ENCODE data around the gene HSD11B2. TPM values are rescaled to one million over a fixed set of nuclear protein-coding genes. Genes with fewer than 3 reads are reported as not detected.

The HSD11B2 gene
- total and polyA plus RNA-seq, 4 donors: 0.51 to 6.7 (median 2.2) TPM

DNA sequence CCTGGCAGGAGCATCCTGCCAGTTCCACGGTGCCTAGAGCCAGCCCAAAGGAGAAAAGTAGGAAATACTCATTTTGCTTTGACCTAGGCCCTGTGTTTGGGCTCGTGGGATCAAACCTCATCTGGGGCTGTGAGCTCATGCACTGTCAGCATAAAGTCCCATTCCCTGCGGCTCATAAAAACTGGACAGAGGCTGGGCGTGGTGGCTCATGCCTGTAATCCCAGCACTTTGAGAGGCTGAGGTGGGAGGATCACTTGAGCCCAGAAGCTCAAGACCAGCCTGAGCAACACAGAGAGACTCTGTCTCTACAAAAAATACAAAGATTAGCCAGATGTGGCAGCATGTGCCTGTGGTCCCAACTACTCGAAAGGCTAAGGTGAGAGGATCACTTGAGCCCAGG is 32.1 kb downstream of the HSD11B2 start:
- no peak overlapping the region for H3K4me3 ChIP-seq (ENCODE audit: low read depth in 1 of 3, low read length in 3 of 3)
- H3K4me1 ChIP-seq (ENCODE audit: control insufficient read depth in 4 of 4, insufficient read depth in 4 of 4, low read length in 3 of 4): peaks cover 22 to 55% (median 37%) of the 10 kb centered on the region in 4 donors
- no peaks in the 10 kb centered on the region for H3K9me3 ChIP-seq (ENCODE audit: control insufficient read depth in 4 of 4, low read length in 3 of 4)
- WGBS: 77% methylated on average over 5 of the region's 5 CpGs
- no peak for TF ChIP-seq RXRA (IDR thresholded peaks at IDR 0.05)
- TF ChIP-seq, protein P1, sequence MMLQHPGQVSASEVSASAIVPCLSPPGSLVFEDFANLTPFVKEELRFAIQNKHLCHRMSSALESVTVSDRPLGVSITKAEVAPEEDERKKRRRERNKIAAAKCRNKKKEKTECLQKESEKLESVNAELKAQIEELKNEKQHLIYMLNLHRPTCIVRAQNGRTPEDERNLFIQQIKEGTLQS (IDR thresholded peaks at IDR 0.05): no peak
- H3K36me3 ChIP-seq (ENCODE audit: control insufficient read depth in 4 of 4, insufficient read depth in 3 of 4, low read depth in 1 of 4, low read length in 3 of 4): peaks cover 0 to 2% (median 0%) of the 10 kb centered on the region in 4 donors
- no peak overlapping the region for H3K27ac ChIP-seq (ENCODE audit: low read depth in 1 of 2, low read length in 2 of 2)
- no peak overlapping the region for H3K9ac ChIP-seq (ENCODE audit: low read depth in 1 of 2, low read length in 2 of 2)
- H3K27me3 ChIP-seq (ENCODE audit: control insufficient read depth in 4 of 4, insufficient read depth in 4 of 4, low read length in 3 of 4): no peaks in the 10 kb centered on the region
- DNase-seq (ENCODE audit: low spot score): no peak

DNA sequence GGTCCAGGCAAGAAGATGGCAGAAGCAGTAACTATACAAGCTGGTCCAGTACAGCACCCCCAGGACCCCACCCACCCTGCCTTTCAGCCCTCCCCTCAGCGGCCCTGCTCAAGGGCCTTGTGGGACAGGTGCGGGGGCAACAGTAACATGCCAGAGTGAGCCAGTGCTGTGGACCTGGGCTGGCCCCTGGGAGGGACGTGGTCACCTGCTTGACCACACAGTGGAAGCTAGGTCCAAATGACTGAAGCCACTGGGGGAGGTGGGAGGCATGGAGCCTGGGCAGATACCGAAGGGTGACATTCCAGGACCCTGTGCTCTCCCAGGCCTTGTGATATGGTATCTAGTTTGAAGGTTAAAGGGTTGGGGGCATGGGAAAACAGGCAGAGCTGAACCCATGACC is 32.8 kb downstream of the HSD11B2 start:
- TF ChIP-seq, protein P1 (IDR thresholded peaks at IDR 0.05): no peak
- TF ChIP-seq, protein P2, sequence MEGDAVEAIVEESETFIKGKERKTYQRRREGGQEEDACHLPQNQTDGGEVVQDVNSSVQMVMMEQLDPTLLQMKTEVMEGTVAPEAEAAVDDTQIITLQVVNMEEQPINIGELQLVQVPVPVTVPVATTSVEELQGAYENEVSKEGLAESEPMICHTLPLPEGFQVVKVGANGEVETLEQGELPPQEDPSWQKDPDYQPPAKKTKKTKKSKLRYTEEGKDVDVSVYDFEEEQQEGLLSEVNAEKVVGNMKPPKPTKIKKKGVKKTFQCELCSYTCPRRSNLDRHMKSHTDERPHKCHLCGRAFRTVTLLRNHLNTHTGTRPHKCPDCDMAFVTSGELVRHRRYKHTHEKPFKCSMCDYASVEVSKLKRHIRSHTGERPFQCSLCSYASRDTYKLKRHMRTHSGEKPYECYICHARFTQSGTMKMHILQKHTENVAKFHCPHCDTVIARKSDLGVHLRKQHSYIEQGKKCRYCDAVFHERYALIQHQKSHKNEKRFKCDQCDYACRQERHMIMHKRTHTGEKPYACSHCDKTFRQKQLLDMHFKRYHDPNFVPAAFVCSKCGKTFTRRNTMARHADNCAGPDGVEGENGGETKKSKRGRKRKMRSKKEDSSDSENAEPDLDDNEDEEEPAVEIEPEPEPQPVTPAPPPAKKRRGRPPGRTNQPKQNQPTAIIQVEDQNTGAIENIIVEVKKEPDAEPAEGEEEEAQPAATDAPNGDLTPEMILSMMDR (IDR thresholded peaks at IDR 0.05; ENCODE audit: low read depth, low read length, missing input control): no peak
- TF ChIP-seq SP1 (IDR thresholded peaks at IDR 0.05): no peak
- TF ChIP-seq FOXA1 (IDR thresholded peaks at IDR 0.05): no peak
- no peak for TF ChIP-seq TAF1 (conservative IDR thresholded peaks at IDR 0.05)
- no peak for TF ChIP-seq YY1 (IDR thresholded peaks at IDR 0.05)
- no peak for TF ChIP-seq HNF4G (IDR thresholded peaks at IDR 0.05)
- no peak for TF ChIP-seq GABPA (IDR thresholded peaks at IDR 0.05 in 1 of 2, conservative IDR thresholded peaks at IDR 0.05 in 1 of 2)
- TF ChIP-seq, protein P3, sequence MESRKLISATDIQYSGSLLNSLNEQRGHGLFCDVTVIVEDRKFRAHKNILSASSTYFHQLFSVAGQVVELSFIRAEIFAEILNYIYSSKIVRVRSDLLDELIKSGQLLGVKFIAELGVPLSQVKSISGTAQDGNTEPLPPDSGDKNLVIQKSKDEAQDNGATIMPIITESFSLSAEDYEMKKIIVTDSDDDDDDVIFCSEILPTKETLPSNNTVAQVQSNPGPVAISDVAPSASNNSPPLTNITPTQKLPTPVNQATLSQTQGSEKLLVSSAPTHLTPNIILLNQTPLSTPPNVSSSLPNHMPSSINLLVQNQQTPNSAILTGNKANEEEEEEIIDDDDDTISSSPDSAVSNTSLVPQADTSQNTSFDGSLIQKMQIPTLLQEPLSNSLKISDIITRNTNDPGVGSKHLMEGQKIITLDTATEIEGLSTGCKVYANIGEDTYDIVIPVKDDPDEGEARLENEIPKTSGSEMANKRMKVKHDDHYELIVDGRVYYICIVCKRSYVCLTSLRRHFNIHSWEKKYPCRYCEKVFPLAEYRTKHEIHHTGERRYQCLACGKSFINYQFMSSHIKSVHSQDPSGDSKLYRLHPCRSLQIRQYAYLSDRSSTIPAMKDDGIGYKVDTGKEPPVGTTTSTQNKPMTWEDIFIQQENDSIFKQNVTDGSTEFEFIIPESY (IDR thresholded peaks at IDR 0.05): no peak
- TF ChIP-seq, protein P4, sequence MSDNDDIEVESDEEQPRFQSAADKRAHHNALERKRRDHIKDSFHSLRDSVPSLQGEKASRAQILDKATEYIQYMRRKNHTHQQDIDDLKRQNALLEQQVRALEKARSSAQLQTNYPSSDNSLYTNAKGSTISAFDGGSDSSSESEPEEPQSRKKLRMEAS (IDR thresholded peaks at IDR 0.05): no peak
- TF ChIP-seq NR2F2 (IDR thresholded peaks at IDR 0.05): no peak
- DNase-seq (ENCODE audit: low spot score): no peak
- Histone ChIP-seq H3K4me3 (ENCODE audit: low read depth in 1 of 3, low read length in 3 of 3) (no peak overlapping the region), H3K9ac (ENCODE audit: low read depth in 1 of 2, low read length in 2 of 2) (no peak overlapping the region), H3K36me3 (ENCODE audit: control insufficient read depth in 4 of 4, insufficient read depth in 3 of 4, low read depth in 1 of 4, low read length in 3 of 4) (peaks cover 0 to 2% (median 0%) of the 10 kb centered on the region in 4 donors), H3K27me3 (ENCODE audit: control insufficient read depth in 4 of 4, insufficient read depth in 4 of 4, low read length in 3 of 4) (no peaks in the 10 kb centered on the region), H3K9me3 (ENCODE audit: control insufficient read depth in 4 of 4, low read length in 3 of 4) (no peaks in the 10 kb centered on the region), H3K4me1 (ENCODE audit: control insufficient read depth in 4 of 4, insufficient read depth in 4 of 4, low read length in 3 of 4) (peaks cover 22 to 52% (median 35%) of the 10 kb centered on the region in 4 donors), H3K27ac (ENCODE audit: low read depth in 1 of 2, low read length in 2 of 2) (no peak overlapping the region)
- 95% methylated on average over 4 of the region's 4 CpGs for WGBS

DNA sequence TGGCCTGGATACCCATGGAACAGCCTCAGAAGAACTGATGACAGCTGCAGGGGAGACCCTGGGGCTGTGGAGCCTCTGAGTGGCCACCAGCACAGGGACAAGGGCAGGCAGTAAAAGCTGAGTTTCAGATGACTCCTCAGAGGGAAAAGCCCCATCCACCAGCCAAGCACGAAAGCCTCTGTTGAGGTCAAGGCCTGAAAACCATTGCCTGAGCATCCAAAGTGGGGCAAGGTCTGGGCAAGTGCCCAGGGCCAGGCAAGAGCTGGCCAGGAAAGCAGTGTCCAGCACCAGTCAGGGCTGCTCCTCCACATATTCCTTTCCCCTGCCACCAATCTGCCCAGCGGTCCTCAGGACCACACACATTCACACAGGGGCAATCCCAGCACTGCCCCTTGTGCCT is 33.6 kb downstream of the HSD11B2 start:
- H3K4me1 ChIP-seq (ENCODE audit: control insufficient read depth in 4 of 4, insufficient read depth in 4 of 4, low read length in 3 of 4): peaks cover 16 to 46% (median 29%) of the 10 kb centered on the region in 4 donors
- no peak for TF ChIP-seq SP1 (IDR thresholded peaks at IDR 0.05)
- no peak for TF ChIP-seq TAF1 (conservative IDR thresholded peaks at IDR 0.05)
- no peak for TF ChIP-seq HNF4A (conservative IDR thresholded peaks at IDR 0.05)
- no peak for TF ChIP-seq FOXA2 (IDR thresholded peaks at IDR 0.05)
- no peak for TF ChIP-seq HNF4G (IDR thresholded peaks at IDR 0.05)
- TF ChIP-seq NR2F2 (IDR thresholded peaks at IDR 0.05): no peak
- no peak for TF ChIP-seq YY1 (IDR thresholded peaks at IDR 0.05)
- no peak for TF ChIP-seq EGR1 (IDR thresholded peaks at IDR 0.05; ENCODE audit: low read depth in 2 of 2)
- no peak for TF ChIP-seq FOXA1 (IDR thresholded peaks at IDR 0.05)
- TF ChIP-seq, protein P4 (IDR thresholded peaks at IDR 0.05): no peak
- TF ChIP-seq, protein P5, sequence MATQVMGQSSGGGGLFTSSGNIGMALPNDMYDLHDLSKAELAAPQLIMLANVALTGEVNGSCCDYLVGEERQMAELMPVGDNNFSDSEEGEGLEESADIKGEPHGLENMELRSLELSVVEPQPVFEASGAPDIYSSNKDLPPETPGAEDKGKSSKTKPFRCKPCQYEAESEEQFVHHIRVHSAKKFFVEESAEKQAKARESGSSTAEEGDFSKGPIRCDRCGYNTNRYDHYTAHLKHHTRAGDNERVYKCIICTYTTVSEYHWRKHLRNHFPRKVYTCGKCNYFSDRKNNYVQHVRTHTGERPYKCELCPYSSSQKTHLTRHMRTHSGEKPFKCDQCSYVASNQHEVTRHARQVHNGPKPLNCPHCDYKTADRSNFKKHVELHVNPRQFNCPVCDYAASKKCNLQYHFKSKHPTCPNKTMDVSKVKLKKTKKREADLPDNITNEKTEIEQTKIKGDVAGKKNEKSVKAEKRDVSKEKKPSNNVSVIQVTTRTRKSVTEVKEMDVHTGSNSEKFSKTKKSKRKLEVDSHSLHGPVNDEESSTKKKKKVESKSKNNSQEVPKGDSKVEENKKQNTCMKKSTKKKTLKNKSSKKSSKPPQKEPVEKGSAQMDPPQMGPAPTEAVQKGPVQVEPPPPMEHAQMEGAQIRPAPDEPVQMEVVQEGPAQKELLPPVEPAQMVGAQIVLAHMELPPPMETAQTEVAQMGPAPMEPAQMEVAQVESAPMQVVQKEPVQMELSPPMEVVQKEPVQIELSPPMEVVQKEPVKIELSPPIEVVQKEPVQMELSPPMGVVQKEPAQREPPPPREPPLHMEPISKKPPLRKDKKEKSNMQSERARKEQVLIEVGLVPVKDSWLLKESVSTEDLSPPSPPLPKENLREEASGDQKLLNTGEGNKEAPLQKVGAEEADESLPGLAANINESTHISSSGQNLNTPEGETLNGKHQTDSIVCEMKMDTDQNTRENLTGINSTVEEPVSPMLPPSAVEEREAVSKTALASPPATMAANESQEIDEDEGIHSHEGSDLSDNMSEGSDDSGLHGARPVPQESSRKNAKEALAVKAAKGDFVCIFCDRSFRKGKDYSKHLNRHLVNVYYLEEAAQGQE (IDR thresholded peaks at IDR 0.05): no peak
- no peak for TF ChIP-seq RXRA (IDR thresholded peaks at IDR 0.05)
- TF ChIP-seq GABPA (IDR thresholded peaks at IDR 0.05 in 1 of 2, conservative IDR thresholded peaks at IDR 0.05 in 1 of 2): no peak
- H3K36me3 ChIP-seq (ENCODE audit: control insufficient read depth in 4 of 4, insufficient read depth in 3 of 4, low read depth in 1 of 4, low read length in 3 of 4): peaks cover 0 to 2% (median 0%) of the 10 kb centered on the region in 4 donors
- no peak overlapping the region for H3K4me3 ChIP-seq (ENCODE audit: low read depth in 1 of 3, low read length in 3 of 3)
- H3K27me3 ChIP-seq (ENCODE audit: control insufficient read depth in 4 of 4, insufficient read depth in 4 of 4, low read length in 3 of 4): no peaks in the 10 kb centered on the region
- no peaks in the 10 kb centered on the region for H3K9me3 ChIP-seq (ENCODE audit: control insufficient read depth in 4 of 4, low read length in 3 of 4)
- 58% methylated on average over 2 of the region's 2 CpGs for WGBS
- H3K27ac ChIP-seq (ENCODE audit: low read depth in 1 of 2, low read length in 2 of 2): no peak overlapping the region
- H3K9ac ChIP-seq (ENCODE audit: low read depth in 1 of 2, low read length in 2 of 2): no peak overlapping the region
- no peak for DNase-seq (ENCODE audit: low spot score)
